ENCODE data around the gene SCG5. TPM values are rescaled to one million over a fixed set of nuclear protein-coding genes. Genes with fewer than 3 reads are reported as not detected.

SCG5 gene
- total RNA-seq, 1 donor from 2014 or later, result 0.65 TPM

DNA sequence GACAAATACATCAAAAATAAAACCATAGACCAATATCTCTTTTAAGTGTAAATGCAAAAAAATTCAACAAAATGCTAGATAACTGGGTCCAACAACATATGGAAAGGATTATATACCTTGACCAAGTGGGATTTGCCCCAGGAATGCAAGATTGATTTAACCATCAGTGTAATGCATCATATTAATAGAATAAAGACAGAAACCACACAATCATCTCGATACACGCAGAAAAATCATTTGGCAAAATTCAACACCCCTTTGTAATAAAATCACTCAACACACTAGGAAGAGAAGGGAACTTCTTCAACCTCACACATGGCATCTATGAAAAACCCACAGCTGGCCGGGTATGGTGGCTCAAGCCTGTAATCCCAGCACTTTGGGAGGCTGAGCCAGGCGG, 95.8 kb downstream of the SCG5 start:
- DNase-seq (no peak), ATAC-seq (no peak)
- intact Hi-C loops (cut with DNase I), result no loop called here
- no peaks in the 10 kb centered on the region for H3K27me3 ChIP-seq (ENCODE audit: low read depth)
- H3K4me3 ChIP-seq, result no peak overlapping the region
- H3K27ac ChIP-seq, result no peak overlapping the region
- TF ChIP-seq, protein P1, sequence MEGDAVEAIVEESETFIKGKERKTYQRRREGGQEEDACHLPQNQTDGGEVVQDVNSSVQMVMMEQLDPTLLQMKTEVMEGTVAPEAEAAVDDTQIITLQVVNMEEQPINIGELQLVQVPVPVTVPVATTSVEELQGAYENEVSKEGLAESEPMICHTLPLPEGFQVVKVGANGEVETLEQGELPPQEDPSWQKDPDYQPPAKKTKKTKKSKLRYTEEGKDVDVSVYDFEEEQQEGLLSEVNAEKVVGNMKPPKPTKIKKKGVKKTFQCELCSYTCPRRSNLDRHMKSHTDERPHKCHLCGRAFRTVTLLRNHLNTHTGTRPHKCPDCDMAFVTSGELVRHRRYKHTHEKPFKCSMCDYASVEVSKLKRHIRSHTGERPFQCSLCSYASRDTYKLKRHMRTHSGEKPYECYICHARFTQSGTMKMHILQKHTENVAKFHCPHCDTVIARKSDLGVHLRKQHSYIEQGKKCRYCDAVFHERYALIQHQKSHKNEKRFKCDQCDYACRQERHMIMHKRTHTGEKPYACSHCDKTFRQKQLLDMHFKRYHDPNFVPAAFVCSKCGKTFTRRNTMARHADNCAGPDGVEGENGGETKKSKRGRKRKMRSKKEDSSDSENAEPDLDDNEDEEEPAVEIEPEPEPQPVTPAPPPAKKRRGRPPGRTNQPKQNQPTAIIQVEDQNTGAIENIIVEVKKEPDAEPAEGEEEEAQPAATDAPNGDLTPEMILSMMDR (IDR thresholded peaks at IDR 0.05), result no peak
- no peaks in the 10 kb centered on the region for H3K4me1 ChIP-seq
- no peaks in the 10 kb centered on the region for H3K36me3 ChIP-seq
- no peaks in the 10 kb centered on the region for H3K9me3 ChIP-seq

GRCh38 chr15:32738666-32739065, 97.2 kb downstream of the SCG5 start:
- H3K4me3 ChIP-seq, result no peak overlapping the region
- H3K4me1 ChIP-seq, result no peaks in the 10 kb centered on the region
- no peaks in the 10 kb centered on the region for H3K9me3 ChIP-seq
- H3K27me3 ChIP-seq (ENCODE audit: low read depth), result no peaks in the 10 kb centered on the region
- no peak overlapping the region for H3K27ac ChIP-seq
- TF ChIP-seq, protein P1 (IDR thresholded peaks at IDR 0.05), result no peak
- no peaks in the 10 kb centered on the region for H3K36me3 ChIP-seq
- DNase-seq (no peak), ATAC-seq (no peak)
- intact Hi-C loops (cut with DNase I), result no loop called here

GRCh38 chr15:32739522-32740063, 98.1 kb downstream of the SCG5 start:
- intact Hi-C loops (cut with DNase I), result no loop called here
- Histone ChIP-seq H3K27me3 (ENCODE audit: low read depth) (no peaks in the 10 kb centered on the region), H3K36me3 (no peaks in the 10 kb centered on the region), H3K4me1 (no peaks in the 10 kb centered on the region), H3K27ac (no peak overlapping the region), H3K9me3 (no peaks in the 10 kb centered on the region), H3K4me3 (no peak overlapping the region)
- DNase-seq, result no peak
- no peak for ATAC-seq
- TF ChIP-seq, protein P1 (IDR thresholded peaks at IDR 0.05), result no peak

DNA sequence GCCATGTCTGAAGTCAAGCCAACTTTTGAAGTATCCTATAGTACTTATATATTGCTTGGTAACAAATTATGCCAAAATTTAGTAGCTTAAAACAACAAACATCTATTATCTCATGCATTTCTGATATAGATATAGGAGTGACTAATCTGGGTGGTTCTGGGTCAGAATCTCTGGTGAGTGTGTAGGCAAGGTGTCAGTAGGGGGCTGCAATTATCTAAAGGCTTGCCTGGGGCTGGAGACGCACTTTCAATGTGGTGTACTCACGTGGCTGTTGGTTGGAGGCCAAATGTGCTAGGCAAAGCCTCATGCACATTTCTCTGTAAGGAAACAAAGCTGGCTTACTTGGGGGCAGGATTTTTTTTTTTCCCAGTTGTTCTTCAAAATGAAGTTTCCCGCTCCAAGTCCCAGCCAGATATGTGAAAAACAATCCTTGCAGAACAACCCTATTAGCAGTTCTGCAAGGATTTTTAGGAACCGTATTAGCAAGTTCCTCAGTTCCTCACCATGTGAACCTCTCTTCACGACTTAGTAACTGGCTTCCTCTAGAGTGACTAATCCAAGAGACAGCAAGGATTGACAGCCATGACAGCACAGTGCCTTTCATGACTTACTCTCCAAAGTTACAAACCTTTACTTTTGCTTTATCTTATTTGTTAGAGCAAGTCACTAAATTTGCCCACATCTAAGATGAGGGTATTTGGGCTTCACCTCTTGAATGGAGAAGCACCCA, 102.1 kb downstream of the SCG5 start:
- intact Hi-C loops (cut with DNase I), result no loop called here
- Histone ChIP-seq H3K4me1 (no peaks in the 10 kb centered on the region), H3K27ac (no peak overlapping the region), H3K27me3 (ENCODE audit: low read depth) (no peaks in the 10 kb centered on the region), H3K9me3 (no peaks in the 10 kb centered on the region), H3K36me3 (no peaks in the 10 kb centered on the region), H3K4me3 (no peak overlapping the region)
- ATAC-seq (no peak), DNase-seq (no peak)
- TF ChIP-seq, protein P1 (IDR thresholded peaks at IDR 0.05), result no peak

DNA sequence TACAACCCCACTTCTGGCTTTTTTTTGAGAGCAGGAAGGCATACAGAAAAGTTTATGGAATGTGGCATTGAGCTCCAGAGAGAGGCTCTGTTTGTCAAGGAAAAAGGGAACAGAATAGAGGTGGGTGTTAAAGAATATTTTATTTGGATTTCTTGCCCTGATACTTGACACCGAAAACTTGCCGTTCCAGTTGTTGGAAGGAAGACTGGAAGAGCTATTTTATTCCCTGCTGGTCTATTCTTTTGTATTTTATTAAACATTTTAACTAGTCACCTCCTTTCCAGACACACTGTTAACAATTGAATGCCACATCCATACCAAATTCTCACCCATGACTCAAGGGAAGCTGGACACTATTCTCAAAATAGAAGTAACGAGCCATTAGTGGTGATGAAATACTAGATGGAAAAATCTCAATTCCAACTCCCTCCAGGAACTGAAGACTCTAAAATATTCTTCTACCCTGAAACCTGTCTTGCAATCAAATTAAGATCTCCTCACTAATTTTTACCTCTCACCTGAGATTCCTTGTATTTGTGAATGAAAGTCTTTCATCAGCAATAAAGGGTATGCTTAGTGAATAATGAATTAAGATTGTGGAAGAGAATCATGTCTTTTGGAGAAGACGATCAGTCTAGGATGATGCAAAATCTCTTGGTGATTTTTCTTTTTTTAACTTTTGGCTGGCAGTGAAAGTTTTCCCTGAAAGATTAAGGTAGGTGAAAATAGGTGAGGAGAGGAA, 104.8 kb downstream of the SCG5 start:
- ATAC-seq, result no peak
- TF ChIP-seq, protein P1 (IDR thresholded peaks at IDR 0.05), result no peak
- Histone ChIP-seq H3K36me3 (no peaks in the 10 kb centered on the region), H3K9me3 (no peaks in the 10 kb centered on the region), H3K4me1 (no peaks in the 10 kb centered on the region), H3K4me3 (no peak overlapping the region), H3K27ac (no peak overlapping the region), H3K27me3 (ENCODE audit: low read depth) (no peaks in the 10 kb centered on the region)
- DNase-seq, result no peak
- intact Hi-C loops (cut with DNase I), result no loop called here

Other genes with a start within 250 kb of the SCG5 start
- 1.9 TPM for gene GOLGA8K, start 238.4 kb upstream of the SCG5 start, total RNA-seq
- gene GOLGA8O, start 186.1 kb upstream of the SCG5 start, total RNA-seq, result not detected
- gene GOLGA8N, start 48.3 kb upstream of the SCG5 start, total RNA-seq, result 14.3 TPM
- gene ARHGAP11A, start 26.2 kb upstream of the SCG5 start, total RNA-seq, result 4.9 TPM
- 3.1 TPM for gene GREM1, start 76.3 kb downstream of the SCG5 start, total RNA-seq